SU-DHL-6 (cell line): ENCODE results near the gene SAT2.
A peak's percentile ranks its signal among the peaks of the same experiment; 100 is the strongest.

Source experiments
- H2AFZ ChIP-seq: fragments of 200-600 bp; sonication (generic); 2 replicates; pipeline ENCODE4 v1.6.1; 2014; ENCODE audit warnings: low read depth, mild to moderate bottlenecking, moderate library complexity, mixed read lengths, antibody characterized with exemption, low read length; ENCODE audit not compliant: severe bottlenecking
- H3F3A ChIP-seq: fragments of 200-600 bp; shearing (Covaris generic); 2 replicates; pipeline ENCODE4 v1.6.0; 2016; ENCODE audit warnings: antibody characterized with exemption, mild to moderate bottlenecking; ENCODE audit not compliant: insufficient read depth
- H3K27ac ChIP-seq: fragments of 200-600 bp; sonication (generic); 2 replicates; pipeline ENCODE4 v1.5.1; 2016; ENCODE audit warnings: low read depth, mild to moderate bottlenecking, low read length, moderate library complexity, mixed read lengths
- H3K27me3 ChIP-seq: fragments of 200-600 bp; sonication (generic), shearing (Covaris generic); 2 replicates; pipeline ENCODE4 v1.6.0; 2014; ENCODE audit warnings: mild to moderate bottlenecking, low read length
- H3K36me3 ChIP-seq: fragments of 200-600 bp; sonication (generic); 2 replicates; pipeline ENCODE4 v1.6.1; 2014; ENCODE audit warnings: mild to moderate bottlenecking, low read length, mixed read lengths
- H3K4me2 ChIP-seq: fragments of 300-600, 200-600 bp; shearing (Covaris generic), sonication (generic); 2 replicates; pipeline ENCODE4 v1.6.0; 2014; ENCODE audit warnings: low read length, low read depth, mild to moderate bottlenecking; ENCODE audit not compliant: poor library complexity, severe bottlenecking
- H3K4me3 ChIP-seq: fragments of 200-600 bp; sonication (generic); 2 replicates; pipeline ENCODE4 v1.5.1; 2014; ENCODE audit warnings: antibody characterized with exemption, low read length, mild to moderate bottlenecking, mixed read lengths; ENCODE audit not compliant: insufficient read depth, poor library complexity, severe bottlenecking
- H3K79me2 ChIP-seq: fragments of 200-600 bp; sonication (generic); 2 replicates; pipeline ENCODE4 v1.6.1; 2014; ENCODE audit warnings: mild to moderate bottlenecking, low read length, moderate library complexity; ENCODE audit not compliant: insufficient read depth
- H3K9ac ChIP-seq: fragments of 200-600 bp; sonication (generic); 2 replicates; pipeline ENCODE4 v1.7.0; 2014; ENCODE audit warnings: mild to moderate bottlenecking, low read length
- H3K9me2 ChIP-seq: fragments of 200-600 bp; sonication (generic); replicated peaks from 2 replicates; pipeline ENCODE4 v1.6.1; 2014; ENCODE audit warnings: low read length; ENCODE audit not compliant: insufficient read depth
- H3K9me3 ChIP-seq: fragments of 200-600 bp; sonication (generic); 2 replicates; pipeline ENCODE4 v1.6.1; 2014; ENCODE audit warnings: low read length, mixed read lengths; ENCODE audit not compliant: insufficient read depth
- H4K20me1 ChIP-seq: fragments of 200-600 bp; sonication (generic); 2 replicates; pipeline ENCODE4 v1.6.1; 2014; ENCODE audit warnings: low read depth, mild to moderate bottlenecking, antibody characterized with exemption, low read length, moderate library complexity, mixed read lengths
- CTCF ChIP-seq: fragments of 200-600 bp; sonication (generic); IDR thresholded peaks from one replicate; pipeline ENCODE4 v1.5.1; 2017; ENCODE audit warnings: antibody characterized with exemption, mild to moderate bottlenecking, low read length, moderate library complexity; ENCODE audit not compliant: insufficient read depth, poor library complexity, severe bottlenecking
- EZH2phosphoT487 ChIP-seq: fragments of 200-600 bp; sonication (generic), shearing (Covaris generic); conservative IDR thresholded peaks from 2 replicates; pipeline ENCODE4 v1.6.1; 2018; ENCODE audit warnings: mild to moderate bottlenecking, antibody characterized with exemption, low read length, moderate library complexity, mixed read lengths

Gene SAT2

GRCh38 chr17:7587420-7588151 is 40.0 kb downstream of the SAT2 start:
- Histone ChIP-seq H4K20me1 (no peaks in the 10 kb centered on the region), H2AFZ (no peak overlapping the region), H3K9me2 (no peaks in the 10 kb centered on the region), H3K27ac (no peak overlapping the region), H3K9me3 (no peaks in the 10 kb centered on the region), H3K4me3 (no peak overlapping the region), H3K79me2 (peaks cover 28% of the 10 kb centered on the region), H3K4me2 (no peak overlapping the region), H3K27me3 (no peaks in the 10 kb centered on the region), H3F3A (no peaks in the 10 kb centered on the region), H3K36me3 (no peaks in the 10 kb centered on the region), H3K9ac (no peak overlapping the region)
- TF ChIP-seq CTCF (no peak), EZH2phosphoT487 (no peak)

- no peak overlapping the region for H3K4me3 ChIP-seq
- TF ChIP-seq EZH2phosphoT487 (no peak), CTCF (peak; percentile 37)
- H3F3A ChIP-seq, result no peaks in the 10 kb centered on the region
- peaks cover 34% of the 10 kb centered on the region for H3K79me2 ChIP-seq
- no peak overlapping the region for H2AFZ ChIP-seq
- H4K20me1 ChIP-seq, result no peaks in the 10 kb centered on the region
- no peaks in the 10 kb centered on the region for H3K9me3 ChIP-seq
- H3K9me2 ChIP-seq, result no peaks in the 10 kb centered on the region
- H3K27ac ChIP-seq, result no peak overlapping the region
- H3K27me3 ChIP-seq, result no peaks in the 10 kb centered on the region
- no peak overlapping the region for H3K9ac ChIP-seq
- H3K36me3 ChIP-seq, result no peaks in the 10 kb centered on the region
- H3K4me2 ChIP-seq, result no peak overlapping the region
Observed at GRCh38 chr17:7586673-7587419, 40.8 kb downstream of the SAT2 start.

- H3K9me3 ChIP-seq, result no peaks in the 10 kb centered on the region
- H3K4me2 ChIP-seq, result peak within 1 kb of the TSS; percentile 68
- H3K27me3 ChIP-seq, result no peaks in the 10 kb centered on the region
- no peaks in the 10 kb centered on the region for H3K36me3 ChIP-seq
- peaks cover 29% of the 10 kb centered on the region for H3F3A ChIP-seq
- no peak for TF ChIP-seq CTCF
- no peak for TF ChIP-seq EZH2phosphoT487
- peak within 1 kb of the TSS; percentile 88 for H3K27ac ChIP-seq
- H3K9ac ChIP-seq, result peak within 1 kb of the TSS; percentile 77
- H4K20me1 ChIP-seq, result no peaks in the 10 kb centered on the region
- H3K79me2 ChIP-seq, result peaks cover 34% of the 10 kb centered on the region
- peak within 1 kb of the TSS; percentile 65 for H3K4me3 ChIP-seq
- H3K9me2 ChIP-seq, result no peaks in the 10 kb centered on the region
- H2AFZ ChIP-seq, result peak within 1 kb of the TSS; percentile 69
Observed at GRCh38 chr17:7583253-7584109, 44.1 kb downstream of the SAT2 start, which contains the start of gene MPDU1. TSS of gene MPDU1 (plus strand) at chr17:7583852. CDS start at chr17:7583863, 11 bp downstream.
